ENCODE results near the gene STBD1.

STBD1 gene

GRCh38 chr4:76292730-76293129 is 13.8 kb upstream of the STBD1 start:
- in situ Hi-C loops (cut with HindIII; ENCODE audit: low pct_ligation_motif_present, low sequenced_read_pairs), result no loop called here
- TF ChIP-seq, protein P1, sequence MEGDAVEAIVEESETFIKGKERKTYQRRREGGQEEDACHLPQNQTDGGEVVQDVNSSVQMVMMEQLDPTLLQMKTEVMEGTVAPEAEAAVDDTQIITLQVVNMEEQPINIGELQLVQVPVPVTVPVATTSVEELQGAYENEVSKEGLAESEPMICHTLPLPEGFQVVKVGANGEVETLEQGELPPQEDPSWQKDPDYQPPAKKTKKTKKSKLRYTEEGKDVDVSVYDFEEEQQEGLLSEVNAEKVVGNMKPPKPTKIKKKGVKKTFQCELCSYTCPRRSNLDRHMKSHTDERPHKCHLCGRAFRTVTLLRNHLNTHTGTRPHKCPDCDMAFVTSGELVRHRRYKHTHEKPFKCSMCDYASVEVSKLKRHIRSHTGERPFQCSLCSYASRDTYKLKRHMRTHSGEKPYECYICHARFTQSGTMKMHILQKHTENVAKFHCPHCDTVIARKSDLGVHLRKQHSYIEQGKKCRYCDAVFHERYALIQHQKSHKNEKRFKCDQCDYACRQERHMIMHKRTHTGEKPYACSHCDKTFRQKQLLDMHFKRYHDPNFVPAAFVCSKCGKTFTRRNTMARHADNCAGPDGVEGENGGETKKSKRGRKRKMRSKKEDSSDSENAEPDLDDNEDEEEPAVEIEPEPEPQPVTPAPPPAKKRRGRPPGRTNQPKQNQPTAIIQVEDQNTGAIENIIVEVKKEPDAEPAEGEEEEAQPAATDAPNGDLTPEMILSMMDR (IDR thresholded peaks at IDR 0.05; ENCODE audit: low read depth, low read length, missing control alignments), result no peak
- Histone ChIP-seq H3K4me3 (ENCODE audit: low read depth, low read length) (no peak overlapping the region), H3K27ac (no peak overlapping the region), H3K27me3 (replicated peaks) (no peaks in the 10 kb centered on the region), H3K36me3 (replicated peaks) (no peaks in the 10 kb centered on the region)
- no peak for DNase-seq

DNA sequence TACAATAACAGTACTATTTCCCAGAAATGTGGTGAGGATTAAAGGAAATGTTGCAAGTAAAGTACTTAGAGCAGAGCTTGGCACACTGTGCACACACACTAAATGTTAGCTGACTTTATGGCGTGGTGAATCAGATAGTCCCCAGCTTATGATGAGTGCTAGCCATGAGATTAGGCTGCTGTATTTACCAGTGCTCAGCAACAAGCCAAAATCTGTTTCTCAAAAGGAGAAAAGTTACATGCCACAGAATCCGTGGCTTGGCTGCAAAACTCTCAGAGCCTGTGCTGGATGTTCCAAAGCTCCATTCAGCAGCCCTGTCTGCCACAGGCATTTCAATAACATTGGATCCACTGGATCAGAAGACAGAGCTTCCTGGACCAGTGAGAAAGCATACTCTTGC is 12.8 kb upstream of the STBD1 start:
- Histone ChIP-seq H3K4me3 (ENCODE audit: low read depth, low read length) (no peak overlapping the region), H3K36me3 (replicated peaks) (no peaks in the 10 kb centered on the region), H3K27me3 (replicated peaks) (no peaks in the 10 kb centered on the region), H3K27ac (no peak overlapping the region)
- TF ChIP-seq, protein P1 (IDR thresholded peaks at IDR 0.05; ENCODE audit: low read depth, low read length, missing control alignments), result no peak
- in situ Hi-C loops (cut with HindIII; ENCODE audit: low pct_ligation_motif_present, low sequenced_read_pairs), result no loop called here
- no peak for DNase-seq

DNA sequence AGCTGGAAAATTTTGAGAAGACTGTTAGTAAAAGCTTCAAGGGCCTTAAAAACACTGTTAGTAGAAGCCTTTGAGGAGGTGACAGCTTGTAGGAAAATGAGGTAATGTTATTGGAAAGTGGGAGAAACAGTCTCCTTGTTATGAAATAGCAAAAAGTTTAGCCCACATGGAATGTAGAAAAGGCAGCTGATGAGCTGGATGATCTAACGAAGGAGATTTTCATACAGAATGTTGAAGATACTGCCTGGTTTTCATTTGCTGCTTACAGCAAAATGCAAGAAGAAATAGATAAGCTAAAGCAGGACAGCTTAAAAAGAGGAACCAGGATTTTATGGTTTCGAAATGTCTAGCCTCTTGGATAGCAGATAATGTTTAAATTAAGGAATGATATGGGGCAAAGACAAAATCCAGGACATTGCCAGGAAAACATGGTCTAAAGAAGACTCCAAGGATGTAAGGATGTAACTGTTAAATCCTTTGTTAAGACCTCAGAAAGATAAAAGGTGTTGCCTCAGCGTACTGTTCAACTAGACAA is 10.2 kb upstream of the STBD1 start:
- H3K27me3 ChIP-seq (replicated peaks), result no peaks in the 10 kb centered on the region
- H3K27ac ChIP-seq, result no peak overlapping the region
- TF ChIP-seq, protein P1 (IDR thresholded peaks at IDR 0.05; ENCODE audit: low read depth, low read length, missing control alignments), result no peak
- in situ Hi-C loops (cut with HindIII; ENCODE audit: low pct_ligation_motif_present, low sequenced_read_pairs), result no loop called here
- H3K36me3 ChIP-seq (replicated peaks), result no peaks in the 10 kb centered on the region
- no peak overlapping the region for H3K4me3 ChIP-seq (ENCODE audit: low read depth, low read length)
- DNase-seq, result no peak

GRCh38 chr4:76298227-76298626 is 8.3 kb upstream of the STBD1 start:
- TF ChIP-seq, protein P1 (IDR thresholded peaks at IDR 0.05; ENCODE audit: low read depth, low read length, missing control alignments), result no peak
- no peak overlapping the region for H3K4me3 ChIP-seq (ENCODE audit: low read depth, low read length)
- no peak overlapping the region for H3K27ac ChIP-seq
- no peak for DNase-seq
- H3K36me3 ChIP-seq (replicated peaks), result no peaks in the 10 kb centered on the region
- H3K27me3 ChIP-seq (replicated peaks), result no peaks in the 10 kb centered on the region
- in situ Hi-C loops (cut with HindIII; ENCODE audit: low pct_ligation_motif_present, low sequenced_read_pairs), result no loop called here

- H3K27ac ChIP-seq, result no peak overlapping the region
Observed at GRCh38 chr4:76300012-76300411, 6.5 kb upstream of the STBD1 start.

More at GRCh38 chr4:76300012-76300411, 6.5 kb upstream of the STBD1 start:
- H3K36me3 ChIP-seq (replicated peaks), result no peaks in the 10 kb centered on the region
- TF ChIP-seq, protein P1 (IDR thresholded peaks at IDR 0.05; ENCODE audit: low read depth, low read length, missing control alignments), result no peak
- in situ Hi-C loops (cut with HindIII; ENCODE audit: low pct_ligation_motif_present, low sequenced_read_pairs), result no loop called here
- H3K4me3 ChIP-seq (ENCODE audit: low read depth, low read length), result no peak overlapping the region
- no peak for DNase-seq
- no peaks in the 10 kb centered on the region for H3K27me3 ChIP-seq (replicated peaks)

All from brain microvascular endothelial cell (primary cell).